GM18511 (cell line): ENCODE results near the gene NSA2.
"Not testable (repeated sequence)": the region's sequence is repeated elsewhere in the genome, so short reads cannot be mapped to it uniquely, and the experiment has no call there.

ENCODE experiments used
- ATAC-seq: cut with Tn5 transposase; IDR thresholded peaks from one replicate; pipeline ENCODE4 v1.9.1; 2021; ENCODE audit warnings: mild to moderate bottlenecking, moderate library complexity; ENCODE audit not compliant: unreplicated experiment

NSA2 gene

GRCh38 chr5:74766849-74767578, at the start of gene NSA2, which contains the start of gene GFM2:
Gene NSA2, plus strand, starts transcription at chr5:74767249. Its CDS starts 112 bp downstream, at chr5:74767361.
Gene GFM2, minus strand, starts transcription at chr5:74767117. Its CDS starts 3,375 bp downstream, at chr5:74763742.
- ATAC-seq = peak; percentile 87

GRCh38 chr5:74717596-74717995, 49.5 kb upstream of the NSA2 start:
- ATAC-seq = no peak

- ATAC-seq = no peak
Observed at GRCh38 chr5:74722271-74722670, 44.8 kb upstream of the NSA2 start.

GRCh38 chr5:74725331-74725730, 41.7 kb upstream of the NSA2 start:
- no peak for ATAC-seq

- no peak for ATAC-seq
Observed at GRCh38 chr5:74736759-74737158, 30.3 kb upstream of the NSA2 start.

- ATAC-seq = no peak
Observed at GRCh38 chr5:74738406-74738805, 28.6 kb upstream of the NSA2 start.

GRCh38 chr5:74748742-74749141, 18.3 kb upstream of the NSA2 start:
- not testable (repeated sequence) for ATAC-seq

GRCh38 chr5:74761241-74761640, 5.8 kb upstream of the NSA2 start:
- ATAC-seq = no peak

GRCh38 chr5:74762599-74762998, 4.5 kb upstream of the NSA2 start:
- ATAC-seq = no peak

GRCh38 chr5:74763504-74763903, 3.5 kb upstream of the NSA2 start:
- ATAC-seq = no peak

- no peak for ATAC-seq
Observed at GRCh38 chr5:74765201-74765600, 1.8 kb upstream of the NSA2 start.

GRCh38 chr5:74765929-74766328, 1.1 kb upstream of the NSA2 start:
- no peak for ATAC-seq

- peak; percentile 47 for ATAC-seq
Observed at GRCh38 chr5:74766418-74766848, 616 bp upstream of the NSA2 start.

GRCh38 chr5:74767579-74767913, 497 bp downstream of the NSA2 start:
- ATAC-seq = peak; percentile 25

- ATAC-seq = no peak
Observed at GRCh38 chr5:74772359-74772758, 5.3 kb downstream of the NSA2 start.

GRCh38 chr5:74778609-74779008, 11.6 kb downstream of the NSA2 start:
- no peak for ATAC-seq

GRCh38 chr5:74786851-74787250, 19.8 kb downstream of the NSA2 start:
- ATAC-seq = no peak

- no peak for ATAC-seq
Observed at GRCh38 chr5:74787424-74787823, 20.4 kb downstream of the NSA2 start.

GRCh38 chr5:74791669-74792068, 24.6 kb downstream of the NSA2 start:
- not testable (repeated sequence) for ATAC-seq

GRCh38 chr5:74798977-74799911, 32.2 kb downstream of the NSA2 start:
- ATAC-seq = no peak

GRCh38 chr5:74801197-74801596, 34.1 kb downstream of the NSA2 start:
- ATAC-seq = no peak

- ATAC-seq = no peak
Observed at GRCh38 chr5:74801941-74802340, 34.9 kb downstream of the NSA2 start.
